Measurements from ENCODE around the gene ATG2A. TPM values are rescaled to one million over a fixed set of nuclear protein-coding genes. Genes with fewer than 3 reads are reported as not detected.

Gene ATG2A
- total and polyA plus RNA-seq, 9 of the 15 experiments (the other 6 are each of a cell fraction or from before 2014, with no cell fraction given): 0.25 to 45.9 (median 5.2) TPM

- peak; percentile 92 to 93 for TF ChIP-seq RAD21 (CRISPR knock-in tag; conservative IDR thresholded peaks at IDR 0.05 in 1 of 2, IDR thresholded peaks at IDR 0.05 in 1 of 2)
- no peak for TF ChIP-seq ELK3 (CRISPR knock-in tag; IDR thresholded peaks at IDR 0.05)
- TF ChIP-seq NONO (IDR thresholded peaks at IDR 0.05; ENCODE audit: low read depth in 2 of 2, low read length in 1 of 2): no peak
- no peak for TF ChIP-seq TAF7 (tag; IDR thresholded peaks at IDR 0.05)
- TF ChIP-seq PREB (CRISPR knock-in tag; IDR thresholded peaks at IDR 0.05): no peak
- no peak for TF ChIP-seq TEAD4 (IDR thresholded peaks at IDR 0.05; ENCODE audit: low read length)
- no peak for TF ChIP-seq TEAD4 (CRISPR knock-in tag; IDR thresholded peaks at IDR 0.05; ENCODE audit: borderline replicate concordance)
- no peak for TF ChIP-seq PATZ1 (CRISPR knock-in tag; IDR thresholded peaks at IDR 0.05; ENCODE audit: borderline replicate concordance)
- no peak for TF ChIP-seq SMARCA4 (IDR thresholded peaks at IDR 0.05)
- no peak for TF ChIP-seq HNRNPH1 (optimal IDR thresholded peaks at IDR 0.05; ENCODE audit: low read depth, low read length)
- no peak for TF ChIP-seq SIN3B (IDR thresholded peaks at IDR 0.05; ENCODE audit: low read depth)
- TF ChIP-seq JUND (IDR thresholded peaks at IDR 0.05; ENCODE audit: borderline replicate concordance, low read depth, low read length): no peak
- no peak; the same call in 2 of the 3 replicates for TF ChIP-seq JUND (tag; IDR thresholded peaks at IDR 0.05; ENCODE audit: borderline replicate concordance, low read depth, low read length)
- peak; percentile 55; the same call in 1 of the 2 replicates for TF ChIP-seq ZNF263 (CRISPR knock-in tag; IDR thresholded peaks at IDR 0.05; ENCODE audit: borderline replicate concordance)
- no peak for TF ChIP-seq ZNF174 (CRISPR knock-in tag; IDR thresholded peaks at IDR 0.05)
- no peak for TF ChIP-seq CBX2 (IDR thresholded peaks at IDR 0.05; ENCODE audit: insufficient read depth, low read length, poor library complexity, severe bottlenecking)
- no peak for TF ChIP-seq BRD9 (IDR thresholded peaks at IDR 0.05; ENCODE audit: low read depth, partially characterized antibody)
- TF ChIP-seq SMARCE1 (IDR thresholded peaks at IDR 0.05): no peak
- TF ChIP-seq CREB1 (IDR thresholded peaks at IDR 0.05): peak; percentile 45; the same call in 1 of the 2 replicates
- TF ChIP-seq CREB1 (CRISPR knock-in tag; IDR thresholded peaks at IDR 0.05): no peak
- TF ChIP-seq NUFIP1 (IDR thresholded peaks at IDR 0.05; ENCODE audit: partially characterized antibody): no peak
- TF ChIP-seq LARP7 (IDR thresholded peaks at IDR 0.05): no peak
These were observed 22.8 kb downstream of the ATG2A start (continued) for GRCh38 chr11:64894070-64894811.

Data from K562 (cell line).